RPMI8226 (cell line): ENCODE results near the gene SPTBN4.
A peak's percentile ranks its signal among the peaks of the same experiment; 100 is the strongest.
"Not testable (repeated sequence)": the region's sequence is repeated elsewhere in the genome, so short reads cannot be mapped to it uniquely, and the experiment has no call there.

Experiments
- DNase-seq: peaks from one replicate; pipeline ENCODE4 v3.0.0-alpha.2; 2015

Gene SPTBN4

GRCh38 chr19:40534148-40534547 lies 67.3 kb downstream of the SPTBN4 start:
- DNase-seq = no peak

GRCh38 chr19:40539070-40539469 lies 72.3 kb downstream of the SPTBN4 start:
- DNase-seq = no peak

- DNase-seq = no peak
Observed at GRCh38 chr19:40542202-40542859, 75.5 kb downstream of the SPTBN4 start.

GRCh38 chr19:40543029-40543597 lies 76.3 kb downstream of the SPTBN4 start:
- no peak for DNase-seq

- DNase-seq = not testable (repeated sequence)
Observed at GRCh38 chr19:40546153-40546841, 79.5 kb downstream of the SPTBN4 start.

GRCh38 chr19:40547190-40547589 lies 80.4 kb downstream of the SPTBN4 start:
- not testable (repeated sequence) for DNase-seq

- DNase-seq = no peak
Observed at GRCh38 chr19:40547836-40548235, 81.0 kb downstream of the SPTBN4 start.

GRCh38 chr19:40549007-40549708 lies 82.4 kb downstream of the SPTBN4 start:
- peak; percentile 62 for DNase-seq

GRCh38 chr19:40550951-40551350 lies 84.2 kb downstream of the SPTBN4 start:
- DNase-seq = no peak

- no peak for DNase-seq
Observed at GRCh38 chr19:40552848-40553247, 86.0 kb downstream of the SPTBN4 start.

GRCh38 chr19:40553885-40554857 lies 87.4 kb downstream of the SPTBN4 start:
- DNase-seq = peak; percentile 75

- no peak for DNase-seq
Observed at GRCh38 chr19:40555978-40556689, 89.3 kb downstream of the SPTBN4 start.

- no peak for DNase-seq
Observed at GRCh38 chr19:40556953-40557530, 90.2 kb downstream of the SPTBN4 start.

GRCh38 chr19:40559394-40559793 lies 92.6 kb downstream of the SPTBN4 start:
- no peak for DNase-seq

GRCh38 chr19:40560092-40560507 lies 93.3 kb downstream of the SPTBN4 start:
- DNase-seq = peak; percentile 11

- DNase-seq = no peak
Observed at GRCh38 chr19:40561947-40562346, 95.1 kb downstream of the SPTBN4 start.

GRCh38 chr19:40564535-40564934 lies 97.7 kb downstream of the SPTBN4 start:
- DNase-seq = not testable (repeated sequence)

- DNase-seq = no peak
Observed at GRCh38 chr19:40565355-40565754, 98.6 kb downstream of the SPTBN4 start.

GRCh38 chr19:40565910-40566495 lies 99.2 kb downstream of the SPTBN4 start:
- no peak for DNase-seq

GRCh38 chr19:40567040-40567749 lies 100.4 kb downstream of the SPTBN4 start:
- DNase-seq = no peak
